ENCODE measurements around the gene FCF1. TPM values are rescaled to one million over a fixed set of nuclear protein-coding genes. Genes with fewer than 3 reads are reported as not detected.

The FCF1 gene
- total RNA-seq, 2 donors from 2014 or later, result 40.3 to 42.2 TPM

GRCh38 chr14:74669846-74670245 lies 43.1 kb upstream of the FCF1 start:
- H3K9me3 ChIP-seq, result no peaks in the 10 kb centered on the region
- intact Hi-C loops (cut with DNase I), result no loop called here
- H3K4me1 ChIP-seq, result no peaks in the 10 kb centered on the region
- DNase-seq, result no peak
- H3K36me3 ChIP-seq, result no peaks in the 10 kb centered on the region
- TF ChIP-seq CTCF (IDR thresholded peaks at IDR 0.05), result no peak
- no peak overlapping the region for H3K27ac ChIP-seq
- H3K4me3 ChIP-seq, result no peak overlapping the region
- H3K27me3 ChIP-seq, result no peaks in the 10 kb centered on the region
- H3K9ac ChIP-seq (ENCODE audit: low read depth in 2 of 2, low read length in 2 of 2), result no peak overlapping the region

- no peak for TF ChIP-seq CTCF (IDR thresholded peaks at IDR 0.05)
- intact Hi-C loops (cut with DNase I), result no loop called here
- Histone ChIP-seq H3K4me3 (no peak overlapping the region), H3K9ac (ENCODE audit: low read depth in 2 of 2, low read length in 2 of 2) (no peak overlapping the region), H3K27ac (no peak overlapping the region), H3K9me3 (no peaks in the 10 kb centered on the region), H3K27me3 (no peaks in the 10 kb centered on the region), H3K4me1 (no peaks in the 10 kb centered on the region), H3K36me3 (no peaks in the 10 kb centered on the region)
- DNase-seq, result no peak
Observed at GRCh38 chr14:74670726-74671411, 42.1 kb upstream of the FCF1 start.

GRCh38 chr14:74671789-74672188 lies 41.2 kb upstream of the FCF1 start:
- TF ChIP-seq CTCF (IDR thresholded peaks at IDR 0.05), result no peak
- no peak for DNase-seq
- H3K9ac ChIP-seq (ENCODE audit: low read depth in 2 of 2, low read length in 2 of 2), result no peak overlapping the region
- H3K4me1 ChIP-seq, result no peaks in the 10 kb centered on the region
- no peaks in the 10 kb centered on the region for H3K36me3 ChIP-seq
- H3K27me3 ChIP-seq, result no peaks in the 10 kb centered on the region
- H3K4me3 ChIP-seq, result no peak overlapping the region
- H3K27ac ChIP-seq, result no peak overlapping the region
- H3K9me3 ChIP-seq, result no peaks in the 10 kb centered on the region
- intact Hi-C loops (cut with DNase I), result no loop called here

- Histone ChIP-seq H3K4me3 (no peak overlapping the region), H3K27me3 (no peaks in the 10 kb centered on the region), H3K9me3 (no peaks in the 10 kb centered on the region), H3K9ac (ENCODE audit: low read depth in 2 of 2, low read length in 2 of 2) (no peak overlapping the region), H3K4me1 (no peaks in the 10 kb centered on the region), H3K27ac (no peak overlapping the region), H3K36me3 (no peaks in the 10 kb centered on the region)
- no peak for DNase-seq
- no peak for TF ChIP-seq CTCF (IDR thresholded peaks at IDR 0.05)
- intact Hi-C loops (cut with DNase I), result no loop called here
Observed at GRCh38 chr14:74673768-74674167, 39.2 kb upstream of the FCF1 start.

- TF ChIP-seq CTCF (IDR thresholded peaks at IDR 0.05), result no peak
- DNase-seq, result no peak
- Histone ChIP-seq H3K27ac (no peak overlapping the region), H3K9me3 (no peaks in the 10 kb centered on the region), H3K27me3 (no peaks in the 10 kb centered on the region), H3K9ac (ENCODE audit: low read depth in 2 of 2, low read length in 2 of 2) (no peak overlapping the region), H3K36me3 (no peaks in the 10 kb centered on the region), H3K4me1 (no peaks in the 10 kb centered on the region), H3K4me3 (no peak overlapping the region)
- intact Hi-C loops (cut with DNase I), result no loop called here
Observed at GRCh38 chr14:74675219-74675618, 37.7 kb upstream of the FCF1 start.
